Measurements from ENCODE around the gene CDKN3. TPM values are rescaled to one million over a fixed set of nuclear protein-coding genes. Genes with fewer than 3 reads are reported as not detected.
"Not testable (repeated sequence)": the region's sequence is repeated elsewhere in the genome, so short reads cannot be mapped to it uniquely, and the experiment has no call there.

The CDKN3 gene
- total RNA-seq, 4 donors from 2014 or later = 1.3 to 2.9 (median 2.1) TPM

DNA sequence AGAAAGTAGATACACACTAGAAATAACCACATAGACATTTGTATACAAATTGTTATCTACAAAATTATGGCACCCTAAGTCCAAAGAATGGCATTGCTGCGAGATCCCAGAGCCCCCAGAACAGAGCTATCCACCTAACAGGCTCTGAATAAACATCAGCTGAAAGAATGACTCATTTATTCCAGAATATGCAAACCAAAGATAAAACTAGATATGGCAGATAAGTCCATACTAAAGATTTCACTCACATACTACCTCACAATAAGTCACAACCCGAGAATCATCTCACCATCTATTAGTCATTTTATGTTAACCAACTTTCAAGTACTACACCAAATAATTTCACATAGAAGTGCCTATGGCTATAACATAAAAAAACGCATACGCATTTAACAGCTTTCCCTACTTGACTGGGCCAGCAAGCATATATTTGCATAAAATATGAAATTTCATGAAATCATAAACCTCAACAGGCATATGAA, 38.7 kb downstream of the CDKN3 start:
- intact Hi-C loops (cut with DNase I; ENCODE audit: low total_unique reads) = no loop called here
- no peak for TF ChIP-seq POLR2A (IDR thresholded peaks at IDR 0.05)
- TF ChIP-seq, protein P1, sequence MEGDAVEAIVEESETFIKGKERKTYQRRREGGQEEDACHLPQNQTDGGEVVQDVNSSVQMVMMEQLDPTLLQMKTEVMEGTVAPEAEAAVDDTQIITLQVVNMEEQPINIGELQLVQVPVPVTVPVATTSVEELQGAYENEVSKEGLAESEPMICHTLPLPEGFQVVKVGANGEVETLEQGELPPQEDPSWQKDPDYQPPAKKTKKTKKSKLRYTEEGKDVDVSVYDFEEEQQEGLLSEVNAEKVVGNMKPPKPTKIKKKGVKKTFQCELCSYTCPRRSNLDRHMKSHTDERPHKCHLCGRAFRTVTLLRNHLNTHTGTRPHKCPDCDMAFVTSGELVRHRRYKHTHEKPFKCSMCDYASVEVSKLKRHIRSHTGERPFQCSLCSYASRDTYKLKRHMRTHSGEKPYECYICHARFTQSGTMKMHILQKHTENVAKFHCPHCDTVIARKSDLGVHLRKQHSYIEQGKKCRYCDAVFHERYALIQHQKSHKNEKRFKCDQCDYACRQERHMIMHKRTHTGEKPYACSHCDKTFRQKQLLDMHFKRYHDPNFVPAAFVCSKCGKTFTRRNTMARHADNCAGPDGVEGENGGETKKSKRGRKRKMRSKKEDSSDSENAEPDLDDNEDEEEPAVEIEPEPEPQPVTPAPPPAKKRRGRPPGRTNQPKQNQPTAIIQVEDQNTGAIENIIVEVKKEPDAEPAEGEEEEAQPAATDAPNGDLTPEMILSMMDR (IDR thresholded peaks at IDR 0.05) = no peak
- no peak for DNase-seq (ENCODE audit: low spot score in 2 of 2)
- 61 to 64% methylated on average over 4 of the region's 4 CpGs for WGBS, 2 donors
- no peak overlapping the region for H3K4me3 ChIP-seq (ENCODE audit: low read depth, poor library complexity, severe bottlenecking)

DNA sequence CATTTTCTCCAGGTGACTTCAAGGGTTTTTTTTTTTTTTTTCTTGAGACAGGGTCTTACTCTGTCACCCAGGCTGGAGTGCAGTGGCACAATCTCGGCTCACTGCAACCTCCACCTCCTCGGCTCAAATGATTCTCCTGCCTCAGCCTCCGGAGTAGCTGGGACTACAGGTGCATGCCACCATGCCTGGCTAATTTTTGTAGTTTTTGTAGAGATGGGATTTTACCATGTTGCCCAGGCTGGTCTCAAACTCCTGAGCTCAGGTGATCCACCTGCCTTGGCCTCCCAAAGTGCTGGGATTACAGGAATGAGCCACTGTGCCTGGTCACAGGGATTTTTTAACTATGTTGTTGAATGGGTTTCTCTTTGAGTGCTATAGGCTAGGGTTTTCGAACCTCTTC, 41.1 kb downstream of the CDKN3 start:
- WGBS, 2 donors = 91 to 95% methylated on average over 4 of the region's 4 CpGs

DNA sequence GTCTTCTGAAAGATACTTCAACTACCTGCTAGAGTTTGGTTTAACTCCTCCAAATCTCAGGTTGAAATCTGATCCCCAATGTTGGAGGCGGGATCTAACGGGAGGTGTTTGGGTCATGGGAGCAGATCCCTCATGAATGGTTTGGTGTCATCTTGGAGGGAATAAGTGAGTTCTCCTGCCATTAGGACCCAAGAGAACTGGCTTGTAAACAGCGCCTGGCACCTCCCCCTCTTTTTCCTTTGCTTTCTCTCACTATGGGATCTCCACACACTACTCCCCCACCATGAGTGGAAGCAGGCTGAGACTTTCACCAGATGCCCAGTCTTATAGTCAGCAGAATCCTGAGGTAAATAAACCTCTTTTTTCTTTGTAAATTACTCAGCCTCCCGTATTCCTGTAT, 41.9 kb downstream of the CDKN3 start:
- no peak overlapping the region for H3K4me3 ChIP-seq (ENCODE audit: low read depth, poor library complexity, severe bottlenecking)
- no peak for TF ChIP-seq POLR2A (IDR thresholded peaks at IDR 0.05)
- TF ChIP-seq, protein P1 (IDR thresholded peaks at IDR 0.05) = no peak
- 89 to 91% methylated on average over 4 of the region's 4 CpGs for WGBS, 2 donors
- intact Hi-C loops (cut with DNase I; ENCODE audit: low total_unique reads) = no loop called here
- no peak for DNase-seq (ENCODE audit: low spot score in 2 of 2)

More for the DNA sequence above, 41.1 kb downstream of the CDKN3 start:
- DNase-seq (ENCODE audit: low spot score in 2 of 2); H3K4me3 ChIP-seq (ENCODE audit: low read depth, poor library complexity, severe bottlenecking); intact Hi-C loops (cut with DNase I; ENCODE audit: low total_unique reads): not testable (repeated sequence)

DNA sequence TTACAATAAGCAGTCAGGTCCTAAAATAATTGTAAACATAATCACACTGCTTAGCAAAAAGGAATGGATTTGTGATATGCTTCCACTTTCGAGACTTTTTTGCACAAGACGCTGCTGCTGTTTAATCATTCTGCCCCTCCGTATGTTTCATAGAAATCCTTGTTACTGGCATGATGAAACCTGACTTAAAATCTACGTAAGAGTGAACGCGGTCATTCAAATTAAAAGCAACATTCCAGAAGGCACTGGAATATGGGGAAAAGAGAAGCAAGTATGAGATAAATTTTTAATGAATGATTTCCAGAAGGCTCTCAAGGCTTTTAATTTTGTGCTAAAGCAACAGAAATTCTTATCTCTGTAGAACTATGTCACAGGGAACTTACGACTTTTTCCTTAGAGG, 43.2 kb downstream of the CDKN3 start:
- DNase-seq (ENCODE audit: low spot score in 2 of 2) = no peak
- TF ChIP-seq, protein P1 (IDR thresholded peaks at IDR 0.05) = no peak
- TF ChIP-seq POLR2A (IDR thresholded peaks at IDR 0.05) = no peak
- intact Hi-C loops (cut with DNase I; ENCODE audit: low total_unique reads) = no loop called here
- H3K4me3 ChIP-seq (ENCODE audit: low read depth, poor library complexity, severe bottlenecking) = no peak overlapping the region
- WGBS, 2 donors = 49 to 50% methylated on average over 7 of the region's 7 CpGs

DNA sequence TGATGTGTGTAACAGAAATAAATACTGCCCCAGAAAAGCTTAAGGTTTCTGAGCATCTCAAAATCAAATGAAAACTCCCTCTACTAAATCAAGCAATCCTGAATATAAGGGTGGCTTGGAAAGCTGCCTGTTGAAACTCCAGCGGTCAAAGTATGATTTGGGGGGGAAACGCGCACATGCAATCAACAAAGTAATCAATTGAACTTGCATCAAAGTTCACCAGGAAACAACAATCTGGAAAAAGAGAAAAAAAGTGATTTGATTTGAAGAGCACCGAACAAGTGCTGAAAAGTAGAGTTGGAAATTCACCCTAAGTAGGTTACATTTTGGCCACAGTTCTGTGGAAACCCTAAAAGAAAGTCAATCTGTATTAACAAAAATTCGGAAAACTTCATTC, 43.7 kb downstream of the CDKN3 start:
- TF ChIP-seq, protein P1 (IDR thresholded peaks at IDR 0.05) = no peak
- no peak for TF ChIP-seq POLR2A (IDR thresholded peaks at IDR 0.05)
- no peak for DNase-seq (ENCODE audit: low spot score in 2 of 2)
- intact Hi-C loops (cut with DNase I; ENCODE audit: low total_unique reads) = no loop called here
- 0 to 2% methylated on average over 5 of the region's 5 CpGs for WGBS, 2 donors
- H3K4me3 ChIP-seq (ENCODE audit: low read depth, poor library complexity, severe bottlenecking) = peak overlapping the region; percentile 65

DNA sequence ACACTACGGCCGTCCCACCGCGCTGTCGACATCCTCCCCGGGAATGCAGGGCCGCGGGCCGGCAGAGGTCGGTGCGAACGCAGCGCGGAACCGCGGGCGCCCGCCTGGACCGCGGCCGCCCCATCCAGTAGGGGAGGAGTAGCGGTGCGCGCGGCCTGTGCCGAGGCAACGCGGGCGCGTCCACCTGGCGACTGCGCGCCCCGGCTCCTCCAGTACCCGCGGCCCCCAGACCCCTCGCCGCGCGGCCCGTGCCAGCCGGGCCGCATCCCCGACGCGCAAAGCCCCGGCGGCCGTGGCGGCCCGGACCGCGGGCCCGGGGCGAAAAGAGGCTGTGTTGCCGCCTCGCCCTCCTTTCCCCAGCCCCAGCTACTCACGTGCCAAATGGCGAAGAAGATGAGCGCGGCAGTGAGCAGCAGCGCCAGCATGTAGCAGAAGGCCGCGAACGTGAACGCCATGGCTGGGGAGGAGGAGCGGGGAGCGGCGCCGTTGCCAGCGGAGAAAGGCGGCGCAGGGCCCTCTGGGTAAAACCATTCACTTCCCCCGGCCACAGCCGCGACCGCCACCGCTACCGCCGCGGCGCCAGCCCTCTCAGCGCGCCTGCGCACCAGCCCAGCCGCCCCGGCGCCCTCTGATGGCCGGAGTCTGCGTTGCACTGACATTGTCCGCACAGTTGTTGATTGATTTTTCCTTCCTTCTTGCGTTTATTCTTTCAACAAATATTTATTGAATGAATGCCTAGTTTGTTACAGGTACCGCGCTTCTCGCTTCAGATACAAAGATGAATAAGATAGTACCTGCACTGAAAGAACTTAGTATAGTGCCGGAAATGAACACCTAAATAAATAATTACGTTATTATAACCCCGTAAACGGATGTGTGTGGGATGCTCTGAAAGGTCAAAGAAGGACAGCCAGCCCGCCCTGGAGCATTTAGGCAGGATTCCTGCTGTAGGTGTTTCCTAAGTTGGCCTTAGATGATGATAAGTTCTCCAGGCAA, 44.4 kb downstream of the CDKN3 start, which contains the start of gene CNIH1:
TSS of gene CNIH1 (minus strand) at position 502 of the 996 bp plus-strand sequence. CDS start at position 455, 47 bp downstream.
- DNase-seq (ENCODE audit: low spot score in 2 of 2) = peak; percentile 84 to 98
- WGBS, 2 donors = 0 to 1% methylated on average over 63 to 81 of the region's 100 CpGs

DNA sequence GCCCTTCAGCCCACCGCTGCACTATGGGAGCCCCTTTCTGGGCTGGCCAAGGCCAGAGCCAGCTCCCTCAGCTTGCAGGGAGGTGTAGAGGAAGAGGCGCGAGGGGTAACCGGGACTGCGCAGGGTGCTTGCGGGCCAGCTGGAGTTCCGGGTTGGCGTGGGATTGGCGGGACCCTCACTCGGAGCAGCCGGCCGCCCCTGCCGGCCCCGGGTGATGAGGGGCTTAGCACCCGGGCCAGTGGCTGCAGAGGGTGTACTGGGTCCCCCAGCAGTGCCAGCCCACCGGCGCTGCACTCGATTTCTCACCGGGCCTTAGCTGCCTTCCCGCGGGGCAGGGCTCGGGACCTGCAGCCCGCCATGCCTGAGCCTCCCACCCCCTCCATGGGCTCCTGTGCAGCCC, 46.2 kb downstream of the CDKN3 start:
- H3K4me3 ChIP-seq (ENCODE audit: low read depth, poor library complexity, severe bottlenecking); DNase-seq (ENCODE audit: low spot score in 2 of 2); intact Hi-C loops (cut with DNase I; ENCODE audit: low total_unique reads): not testable (repeated sequence)
- WGBS, 2 donors = 98 to 99% methylated on average over 5 to 14 of the region's 23 CpGs

More for the DNA sequence above, 44.4 kb downstream of the CDKN3 start, which contains the start of gene CNIH1:
- H3K4me3 ChIP-seq (ENCODE audit: low read depth, poor library complexity, severe bottlenecking) = peak within 1 kb of the TSS; percentile 65
- no peak for TF ChIP-seq POLR2A (IDR thresholded peaks at IDR 0.05)
- TF ChIP-seq, protein P1 (IDR thresholded peaks at IDR 0.05) = peak in 1 of 3 donors; percentile 78
- intact Hi-C loops (cut with DNase I; ENCODE audit: low total_unique reads) = no loop called here
